IMR-90 (cell line): Measurements from ENCODE around the gene SLC27A1. TPM values are rescaled to one million over a fixed set of nuclear protein-coding genes. Genes with fewer than 3 reads are reported as not detected.

Experiments used
- ATAC-seq: fragments of 200-7000 bp; cut with Tn5 transposase; 2 replicates; pipeline ENCODE4 v1.9.1; 2020; ENCODE audit warnings: low read depth, mild to moderate bottlenecking, moderate library complexity
- BruUV-seq: library from RNA; stranded (reverse); fragments of 400-500 nt; replicated peaks from 2 replicates; lab custom pipeline; 2021; lab: Mats Ljungman, UMichigan
- CTCF ChIA-PET: fragments of 300-600 bp; formaldehyde crosslinking; extraction: SDS; loops from one replicate; lab custom pipeline; 2021; ENCODE audit warnings: antibody characterized with exemption; lab: Yijun Ruan, JAX
- POLR2A ChIA-PET: fragments of 300-600 bp; sonication (Branson Sonifier 250); formaldehyde crosslinking; loops from one replicate; lab custom pipeline; 2022; ENCODE audit warnings: antibody characterized with exemption; ENCODE audit not compliant: unreplicated experiment; lab: Charles Lee
- DNase-seq: peaks from one replicate; pipeline ENCODE4 v3.0.0; 2013
- H2AFZ ChIP-seq: replicated peaks from 2 replicates; pipeline ENCODE3; 2013; ENCODE audit warnings: low read length, mild to moderate bottlenecking; ENCODE audit not compliant: poor library complexity
- H2AK5ac ChIP-seq: 2 replicates; pipeline ENCODE4 v1.6.1; 2013; ENCODE audit warnings: low read depth, low read length, inconsistent platforms
- H2AK9ac ChIP-seq: replicated peaks from 2 replicates; pipeline ENCODE3; 2013; ENCODE audit warnings: mild to moderate bottlenecking, low read depth, low read length, moderate library complexity; ENCODE audit not compliant: poor library complexity
- H2BK120ac ChIP-seq: 2 replicates; pipeline ENCODE4 v1.6.1; 2013; ENCODE audit warnings: low read depth, low read length, inconsistent platforms
- H2BK15ac ChIP-seq: 3 replicates; pipeline ENCODE4 v1.6.1; 2013; ENCODE audit warnings: low read depth, low read length, inconsistent platforms
- H2BK20ac ChIP-seq: 2 replicates; pipeline ENCODE4 v1.6.1; 2013; ENCODE audit warnings: low read depth, mild to moderate bottlenecking, inconsistent platforms, low read length, moderate library complexity
- H2BK5ac ChIP-seq: 2 replicates; pipeline ENCODE4 v1.6.1; 2013; ENCODE audit warnings: mild to moderate bottlenecking, low read depth, low read length, inconsistent platforms; ENCODE audit not compliant: poor library complexity, severe bottlenecking
- H3K14ac ChIP-seq: replicated peaks from 2 replicates; pipeline ENCODE4 v1.6.1; 2013; ENCODE audit warnings: low read depth, low read length, inconsistent platforms
- H3K18ac ChIP-seq: 2 replicates; pipeline ENCODE4 v1.6.1; 2013; ENCODE audit warnings: low read depth, low read length, control low read depth
- H3K23ac ChIP-seq: 2 replicates; pipeline ENCODE4 v1.6.1; 2013; ENCODE audit warnings: low read depth, low read length, inconsistent platforms
- H3K27ac ChIP-seq: 2 replicates; pipeline ENCODE4 v1.5.1; 2013; ENCODE audit warnings: mild to moderate bottlenecking, control low read depth, low read length; ENCODE audit not compliant: insufficient read depth
- H3K27me3 ChIP-seq: 2 replicates; pipeline ENCODE4 v1.6.1; 2013; ENCODE audit warnings: low read length; ENCODE audit not compliant: control insufficient read depth, insufficient read depth
- H3K36me3 ChIP-seq: 2 replicates; pipeline ENCODE4 v1.6.1; 2013; ENCODE audit warnings: low read length, mixed read lengths; ENCODE audit not compliant: control insufficient read depth, insufficient read depth
- H3K4ac ChIP-seq: 2 replicates; pipeline ENCODE4 v1.6.1; 2013; ENCODE audit warnings: low read depth, low read length, inconsistent platforms
- H3K4me1 ChIP-seq: 2 replicates; pipeline ENCODE4 v1.6.1; 2013; ENCODE audit warnings: low read length, mixed read lengths; ENCODE audit not compliant: control insufficient read depth, insufficient read depth
- H3K4me2 ChIP-seq: 2 replicates; pipeline ENCODE4 v1.6.1; 2013; ENCODE audit warnings: low read depth, mild to moderate bottlenecking, control low read depth, low read length, moderate library complexity
- H3K4me3 ChIP-seq: 2 replicates; pipeline ENCODE4 v1.5.1; 2013; ENCODE audit warnings: low read depth, mild to moderate bottlenecking, control low read depth, low read length, moderate library complexity; ENCODE audit not compliant: insufficient read depth
- H3K56ac ChIP-seq: 2 replicates; pipeline ENCODE4 v1.6.1; 2013; ENCODE audit warnings: low read length, inconsistent platforms; ENCODE audit not compliant: insufficient read depth; ENCODE audit errors: extremely low read depth
- H3K79me1 ChIP-seq, 2 experiments: 2 replicates each; pipeline ENCODE4 v1.6.1; 2013; ENCODE audit warnings: low read length in 2 of 2, inconsistent platforms in 1 of 2, low read depth in 1 of 2
- H3K9ac ChIP-seq: 2 replicates; pipeline ENCODE4 v1.6.1; 2013; ENCODE audit warnings: low read depth, low read length, control low read depth
- H3K9me1 ChIP-seq: 2 replicates; pipeline ENCODE4 v1.6.1; 2013; ENCODE audit warnings: low read length, inconsistent platforms; ENCODE audit not compliant: insufficient read depth
- H3K9me3 ChIP-seq: 2 replicates; pipeline ENCODE4 v1.6.1; 2013; ENCODE audit warnings: low read length; ENCODE audit not compliant: control insufficient read depth, insufficient read depth
- H4K20me1 ChIP-seq: 2 replicates; pipeline ENCODE4 v1.6.1; 2013; ENCODE audit warnings: low read length, inconsistent platforms; ENCODE audit not compliant: insufficient read depth
- H4K5ac ChIP-seq: 2 replicates; pipeline ENCODE4 v1.6.1; 2013; ENCODE audit warnings: mild to moderate bottlenecking, low read depth, low read length, control low read depth
- H4K8ac ChIP-seq, 2 experiments: 2 replicates each; pipeline ENCODE4 v1.6.1; 2013; ENCODE audit warnings: low read depth in 2 of 2, low read length in 2 of 2, control low read depth in 1 of 2, inconsistent platforms in 1 of 2
- H4K91ac ChIP-seq: 2 replicates; pipeline ENCODE4 v1.6.1; 2013; ENCODE audit warnings: low read depth, low read length, inconsistent platforms; ENCODE audit not compliant: insufficient read depth
- CHD1 ChIP-seq: IDR thresholded peaks from 2 replicates; pipeline ENCODE4 v1.6.1; 2012; ENCODE audit warnings: low read depth, low read length, improper control_type of control experiment
- NFE2L2 ChIP-seq: fragments of 150-350 bp; IDR thresholded peaks from 2 replicates; pipeline ENCODE4 v1.6.1; 2016; ENCODE audit warnings: low read depth, mild to moderate bottlenecking, low read length
- RAD21 ChIP-seq: IDR thresholded peaks from 2 replicates; pipeline ENCODE4 v1.6.1; 2012; ENCODE audit warnings: low read length, improper control_type of control experiment
- WGBS, 2 experiments: methylation state at CpG; one replicate each; pipeline versions ENCODE4 v1.1.5 to v1.1.7; 2013; ENCODE audit warnings: missing lambda C conversion rate in 2 of 2; ENCODE audit not compliant: insufficient read length in 1 of 2; ENCODE audit errors: extremely low coverage in 2 of 2; 5-methylcytosine and 5-hydroxymethylcytosine counted together
- dilution Hi-C: fragments of 300-500 bp; cut with HindIII; formaldehyde crosslinking; loops from one replicate; pipeline ENCODE4 v1.14.3; 2018; ENCODE audit warnings: low sequenced_read_pairs; ENCODE audit not compliant: unreplicated experiment
- in situ Hi-C: fragments of 300-500 bp; cut with MboI; formaldehyde crosslinking; loops from 3 replicates; pipeline ENCODE4 v1.14.3; 2019; ENCODE audit warnings: low sequenced_read_pairs, inconsistent platforms, mixed read lengths
- intact Hi-C: fragments of 100-400 bp; cut with micrococcal nuclease; formaldehyde crosslinking; loops from 2 replicates; pipeline ENCODE4 v1.10.0; 2022
- polyA plus RNA-seq, 3 experiments: library from polyadenylated mRNA; depleted of rRNA; stranded (reverse); fragments of >200 nt; gene quantifications; 2 replicates each; pipeline ENCODE4 v1.2.3, GENCODE V29; 2012; ENCODE audit warnings: low replicate concordance in 1 of 3
- total RNA-seq: library from RNA; depleted of rRNA; stranded (reverse); fragments of >200 nt; gene quantifications from 2 replicates; pipeline ENCODE4 v1.2.3, GENCODE V29; 2012
- TF ChIP-seq, protein P1 (sequence below): fragments of 150-350 bp; IDR thresholded peaks from 2 replicates; pipeline ENCODE4 v1.6.1; 2017; ENCODE audit warnings: mild to moderate bottlenecking, antibody characterized with exemption, low read length, low read depth

SLC27A1 gene
- total and polyA plus RNA-seq, 2 of the 4 experiments (the other 2 are of a cell fraction): 4.8 to 12.9 TPM

- Histone ChIP-seq H4K8ac (no peak overlapping the region), H3K18ac (no peak overlapping the region), H3K56ac (no peak overlapping the region), H4K91ac (no peak overlapping the region), H3K4me2 (no peak overlapping the region), H3K36me3 (no peaks in the 10 kb centered on the region), H2AK5ac (no peak overlapping the region), H2BK15ac (no peak overlapping the region), H3K27ac (no peak overlapping the region), H2BK120ac (no peak overlapping the region), H3K14ac (no peak overlapping the region), H3K9ac (no peak overlapping the region), H2BK5ac (no peak overlapping the region), H3K4me1 (peaks cover 2% of the 10 kb centered on the region; the same call in 1 of the 2 replicates), H4K5ac (no peak overlapping the region), H3K27me3 (peaks cover 4% of the 10 kb centered on the region; the same call in 1 of the 2 replicates), H4K20me1 (no peaks in the 10 kb centered on the region), H3K4ac (no peak overlapping the region), H3K23ac (no peak overlapping the region), H3K4me3 (no peak overlapping the region), H3K9me3 (peaks cover 14% of the 10 kb centered on the region), H2AK9ac (peak overlapping the region; percentile 55), H2AFZ (no peak overlapping the region), H3K79me1 (no peaks in the 10 kb centered on the region), H2BK20ac (no peak overlapping the region), H3K9me1 (peaks cover 3% of the 10 kb centered on the region; the same call in 1 of the 2 replicates)
- no TSS peak for BruUV-seq
- CTCF ChIA-PET: interaction anchor here (0.6 kb wide), 1 partner anchor 8 kb away, joined by 4 read pairs; no protein-coding TSS in a partner anchor
- 100% methylated on average over 1 of the region's 3 CpGs; no CpG with 5 or more reads in 1 of the 2 experiments for WGBS, 2 experiments
- DNase-seq: no peak
- in situ Hi-C loops: no loop called here
- no peak for ATAC-seq
- TF ChIP-seq, protein P1, sequence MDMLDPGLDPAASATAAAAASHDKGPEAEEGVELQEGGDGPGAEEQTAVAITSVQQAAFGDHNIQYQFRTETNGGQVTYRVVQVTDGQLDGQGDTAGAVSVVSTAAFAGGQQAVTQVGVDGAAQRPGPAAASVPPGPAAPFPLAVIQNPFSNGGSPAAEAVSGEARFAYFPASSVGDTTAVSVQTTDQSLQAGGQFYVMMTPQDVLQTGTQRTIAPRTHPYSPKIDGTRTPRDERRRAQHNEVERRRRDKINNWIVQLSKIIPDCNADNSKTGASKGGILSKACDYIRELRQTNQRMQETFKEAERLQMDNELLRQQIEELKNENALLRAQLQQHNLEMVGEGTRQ: no peak
- TF ChIP-seq CHD1: no peak
- no peak for TF ChIP-seq RAD21
- no peak for TF ChIP-seq NFE2L2
- POLR2A ChIA-PET: no interaction called here
- dilution Hi-C loops: no loop called here
- intact Hi-C loops: no loop called here
Measured at GRCh38 chr19:17528610-17529009, 58.3 kb downstream of the SLC27A1 start.
